Measurements from ENCODE around the gene NDUFV2. TPM values are rescaled to one million over a fixed set of nuclear protein-coding genes. Genes with fewer than 3 reads are reported as not detected.

Gene NDUFV2
- total and polyA plus RNA-seq, 2 of the 13 experiments (the other 11 are each of a cell fraction or from before 2014, with no cell fraction given), result 216 to 299 TPM

DNA sequence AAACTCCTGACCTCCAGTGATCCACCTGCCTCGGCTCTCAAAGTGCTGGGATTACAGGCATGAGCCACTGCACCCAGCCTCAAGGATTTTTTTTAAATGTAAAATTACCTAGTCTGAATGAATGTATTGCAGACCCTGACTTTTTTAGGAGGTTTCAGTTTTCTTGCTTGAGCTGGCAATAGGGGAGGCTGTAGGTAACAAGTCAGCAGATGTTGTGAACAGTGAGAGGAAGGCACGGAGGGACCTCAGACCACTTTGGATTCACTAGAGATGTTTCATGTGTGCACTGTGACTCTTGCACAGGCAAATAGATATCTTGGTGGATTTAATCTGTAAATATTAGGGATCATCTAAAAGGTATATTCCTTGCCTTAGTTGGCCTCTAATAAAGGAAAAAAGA lies 6.4 kb downstream of the NDUFV2 start:
- no peak for FAIRE-seq
- in situ Hi-C loops (cut with HindIII; ENCODE audit: extremely low pct_ligation_motif_present, low pct_unique_long_range_greater_than_20kb), result no loop called here
- ATAC-seq, result no peak
- H3K27me3 ChIP-seq (ENCODE audit: control insufficient read depth in 1 of 2, insufficient read depth in 2 of 2, low read length in 2 of 2), result no peaks in the 10 kb centered on the region; a peak in 1 of 5 replicates
- DNase-seq (ENCODE audit: low spot score), result no peak
- CTCF ChIA-PET (ENCODE audit: low intra/inter-chr PET ratio, low total read pairs), result no interaction called here
- no peak overlapping the region for H3K27ac ChIP-seq (ENCODE audit: extremely low read length, insufficient read depth, low read length)
- no peaks in the 10 kb centered on the region for H3K9me3 ChIP-seq (ENCODE audit: low read length)
- BruUV-seq (replicated peaks), result no TSS peak
- intact Hi-C loops (cut with micrococcal nuclease; ENCODE audit: unreplicated experiment), result no loop called here
- peak overlapping the region; percentile 32 for H3K4me2 ChIP-seq (ENCODE audit: low read depth, low read length)
- 93% methylated on average over 2 of the region's 2 CpGs for WGBS (ENCODE audit: low lambda C conversion rate)
- no peak overlapping the region for H3K9ac ChIP-seq (ENCODE audit: insufficient read depth, low read depth, low read length)
- no peak overlapping the region for H3K4me3 ChIP-seq (replicated peaks in 1 of 3; ENCODE audit: insufficient read depth in 1 of 3, low read depth in 2 of 3, low read length in 3 of 3)
- no peak for TF ChIP-seq ETV5 (CRISPR knock-in tag; IDR thresholded peaks at IDR 0.05; ENCODE audit: borderline replicate concordance)
- TF ChIP-seq HNRNPLL (IDR thresholded peaks at IDR 0.05; ENCODE audit: low read depth, low read length, poor library complexity, severe bottlenecking), result no peak
- TF ChIP-seq ZSCAN21 (CRISPR knock-in tag; IDR thresholded peaks at IDR 0.05; ENCODE audit: borderline replicate concordance), result no peak
- TF ChIP-seq IKZF4 (CRISPR knock-in tag; IDR thresholded peaks at IDR 0.05; ENCODE audit: borderline replicate concordance, low read depth, not compliant biosample characterization), result no peak
- TF ChIP-seq, protein P1, sequence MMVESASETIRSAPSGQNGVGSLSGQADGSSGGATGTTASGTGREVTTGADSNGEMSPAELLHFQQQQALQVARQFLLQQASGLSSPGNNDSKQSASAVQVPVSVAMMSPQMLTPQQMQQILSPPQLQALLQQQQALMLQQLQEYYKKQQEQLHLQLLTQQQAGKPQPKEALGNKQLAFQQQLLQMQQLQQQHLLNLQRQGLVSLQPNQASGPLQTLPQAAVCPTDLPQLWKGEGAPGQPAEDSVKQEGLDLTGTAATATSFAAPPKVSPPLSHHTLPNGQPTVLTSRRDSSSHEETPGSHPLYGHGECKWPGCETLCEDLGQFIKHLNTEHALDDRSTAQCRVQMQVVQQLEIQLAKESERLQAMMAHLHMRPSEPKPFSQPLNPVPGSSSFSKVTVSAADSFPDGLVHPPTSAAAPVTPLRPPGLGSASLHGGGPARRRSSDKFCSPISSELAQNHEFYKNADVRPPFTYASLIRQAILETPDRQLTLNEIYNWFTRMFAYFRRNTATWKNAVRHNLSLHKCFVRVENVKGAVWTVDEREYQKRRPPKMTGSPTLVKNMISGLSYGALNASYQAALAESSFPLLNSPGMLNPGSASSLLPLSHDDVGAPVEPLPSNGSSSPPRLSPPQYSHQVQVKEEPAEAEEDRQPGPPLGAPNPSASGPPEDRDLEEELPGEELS (CRISPR knock-in tag; IDR thresholded peaks at IDR 0.05), result no peak
- no peak for TF ChIP-seq SRY (CRISPR knock-in tag; IDR thresholded peaks at IDR 0.05)
- TF ChIP-seq KLF13 (CRISPR knock-in tag; IDR thresholded peaks at IDR 0.05), result no peak
- H3K79me2 ChIP-seq (ENCODE audit: insufficient read depth, low read length), result peaks cover 100% of the 10 kb centered on the region
- peaks cover 84% of the 10 kb centered on the region for H4K20me1 ChIP-seq (ENCODE audit: insufficient read depth, low read length)
- H3K36me3 ChIP-seq (replicated peaks in 1 of 2; ENCODE audit: control insufficient read depth in 1 of 2, insufficient read depth in 2 of 2, low read length in 2 of 2), result peaks cover 0 to 12% of the 10 kb centered on the region in 2 experiments; a peak in 3 of 5 replicates
- H3K4me1 ChIP-seq (ENCODE audit: insufficient read depth, low read length), result peaks cover 84% of the 10 kb centered on the region
- POLR2A ChIA-PET, result interaction anchor here (1.6 to 4.4 kb wide), 4 partner anchors 19 to 35 kb away, joined by 4 to 21 read pairs (median 6); partner anchors contain the start of gene ANKRD12
- no peak overlapping the region for H2AFZ ChIP-seq (ENCODE audit: low read length)
